Measurements from ENCODE around the gene EIPR1. TPM values are rescaled to one million over a fixed set of nuclear protein-coding genes. Genes with fewer than 3 reads are reported as not detected.

Gene EIPR1
- total and polyA plus RNA-seq, 4 donors = 12.0 to 26.8 (median 23.4) TPM

GRCh38 chr2:3246928-3247714 lies 130.5 kb downstream of the EIPR1 start:
- no peak overlapping the region for H3K9ac ChIP-seq (ENCODE audit: insufficient read depth in 1 of 2, low read length in 2 of 2)
- H3K4me3 ChIP-seq = no peak overlapping the region
- TF ChIP-seq CTCF (IDR thresholded peaks at IDR 0.05; ENCODE audit: control extremely low read depth, extremely low read depth) = no peak
- H3K36me3 ChIP-seq (ENCODE audit: control insufficient read depth in 4 of 4, insufficient read depth in 4 of 4, low read length in 4 of 4) = no peaks in the 10 kb centered on the region
- H3K4me1 ChIP-seq (ENCODE audit: control insufficient read depth in 5 of 5, insufficient read depth in 5 of 5, low read length in 5 of 5) = peaks cover 0 to 3% (median 0%) of the 10 kb centered on the region in 5 donors
- ATAC-seq (ENCODE audit: insufficient read depth, low FRiP score) (no peak), DNase-seq (no peak)
- no peak overlapping the region for H3K27ac ChIP-seq (ENCODE audit: low read depth in 1 of 2, low read length in 1 of 2)
- WGBS, 2 donors = 72 to 88% methylated on average over 10 of the region's 13 CpGs
- peaks cover 0 to 17% (median 4%) of the 10 kb centered on the region in 4 donors for H3K9me3 ChIP-seq (ENCODE audit: control insufficient read depth in 4 of 4, insufficient read depth in 3 of 4, low read length in 3 of 4)
- H3K27me3 ChIP-seq (ENCODE audit: control insufficient read depth in 3 of 3, insufficient read depth in 3 of 3, low read length in 2 of 3) = no peaks in the 10 kb centered on the region

- ATAC-seq (ENCODE audit: insufficient read depth, low FRiP score) = no peak
Measured at GRCh38 chr2:3246406-3246805, 131.2 kb downstream of the EIPR1 start.

GRCh38 chr2:3244486-3244885 lies 133.1 kb downstream of the EIPR1 start:
- Histone ChIP-seq H3K4me3 (no peak overlapping the region), H3K9me3 (ENCODE audit: control insufficient read depth in 4 of 4, insufficient read depth in 3 of 4, low read length in 3 of 4) (peaks cover 0 to 6% (median 0%) of the 10 kb centered on the region in 4 donors), H3K27me3 (ENCODE audit: control insufficient read depth in 3 of 3, insufficient read depth in 3 of 3, low read length in 2 of 3) (no peaks in the 10 kb centered on the region), H3K9ac (ENCODE audit: insufficient read depth in 1 of 2, low read length in 2 of 2) (no peak overlapping the region), H3K27ac (ENCODE audit: low read depth in 1 of 2, low read length in 1 of 2) (no peak overlapping the region), H3K36me3 (ENCODE audit: control insufficient read depth in 4 of 4, insufficient read depth in 4 of 4, low read length in 4 of 4) (no peaks in the 10 kb centered on the region), H3K4me1 (ENCODE audit: control insufficient read depth in 5 of 5, insufficient read depth in 5 of 5, low read length in 5 of 5) (peaks cover 0 to 3% (median 0%) of the 10 kb centered on the region in 5 donors)
- DNase-seq (no peak), ATAC-seq (ENCODE audit: insufficient read depth, low FRiP score) (no peak)
- 94 to 99% methylated on average over 7 of the region's 7 CpGs for WGBS, 2 donors
- TF ChIP-seq CTCF (IDR thresholded peaks at IDR 0.05; ENCODE audit: control extremely low read depth, extremely low read depth) = no peak

More at GRCh38 chr2:3246406-3246805, 131.2 kb downstream of the EIPR1 start:
- peaks cover 0 to 3% (median 0%) of the 10 kb centered on the region in 5 donors for H3K4me1 ChIP-seq (ENCODE audit: control insufficient read depth in 5 of 5, insufficient read depth in 5 of 5, low read length in 5 of 5)
- no peak overlapping the region for H3K27ac ChIP-seq (ENCODE audit: low read depth in 1 of 2, low read length in 1 of 2)
- WGBS, 2 donors = 70 to 95% methylated on average over 4 to 5 of the region's 6 CpGs
- no peak overlapping the region for H3K9ac ChIP-seq (ENCODE audit: insufficient read depth in 1 of 2, low read length in 2 of 2)
- DNase-seq = no peak
- H3K4me3 ChIP-seq = no peak overlapping the region
- TF ChIP-seq CTCF (IDR thresholded peaks at IDR 0.05; ENCODE audit: control extremely low read depth, extremely low read depth) = no peak
- H3K9me3 ChIP-seq (ENCODE audit: control insufficient read depth in 4 of 4, insufficient read depth in 3 of 4, low read length in 3 of 4) = peaks cover 0 to 17% (median 4%) of the 10 kb centered on the region in 4 donors
- no peaks in the 10 kb centered on the region for H3K36me3 ChIP-seq (ENCODE audit: control insufficient read depth in 4 of 4, insufficient read depth in 4 of 4, low read length in 4 of 4)
- H3K27me3 ChIP-seq (ENCODE audit: control insufficient read depth in 3 of 3, insufficient read depth in 3 of 3, low read length in 2 of 3) = no peaks in the 10 kb centered on the region
